Cardiac fibroblast (primary cell): ENCODE results near the gene RNF152.

Experiments
- DNase-seq, 2 donors: peaks; one replicate each; pipeline versions ENCODE4 v3.0.0 to v3.0.0-alpha.2; 2010; ENCODE audit warnings: low read depth in 2 of 2
- H3K4me3 ChIP-seq, 2 donors: replicated peaks in 1 of 2; 1 replicate in 1 of 2; 2 replicates in 1 of 2; pipeline ENCODE4 v1.5.1; 2011; ENCODE audit warnings: low read depth in 2 of 2, low read length in 2 of 2, mild to moderate bottlenecking in 2 of 2, moderate library complexity in 1 of 2
- TF ChIP-seq, protein P1 (sequence below): IDR thresholded peaks from one replicate; pipeline ENCODE4 v1.5.1; 2011; ENCODE audit warnings: low read depth, mild to moderate bottlenecking, low read length, inconsistent platforms

RNF152 gene

DNA sequence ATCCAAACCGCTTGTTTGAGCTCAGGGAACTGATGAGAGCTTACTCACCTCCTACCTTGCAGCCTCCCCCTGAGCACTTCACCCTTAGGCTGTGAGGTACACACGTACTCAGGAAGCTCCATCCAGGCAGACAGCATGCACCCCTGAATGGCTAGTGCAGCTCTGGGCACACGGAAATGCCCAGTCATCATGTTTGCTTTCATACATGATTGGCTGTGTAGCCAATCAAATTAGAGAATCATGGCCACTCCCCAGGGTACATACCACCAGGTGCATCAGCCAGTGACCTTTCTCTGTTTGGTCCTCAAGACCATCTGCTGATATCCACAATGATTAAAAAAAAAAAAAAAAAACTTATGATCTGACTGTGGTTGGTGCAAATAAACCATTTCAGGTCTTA lies 42.1 kb downstream of the RNF152 start:
- TF ChIP-seq, protein P1, sequence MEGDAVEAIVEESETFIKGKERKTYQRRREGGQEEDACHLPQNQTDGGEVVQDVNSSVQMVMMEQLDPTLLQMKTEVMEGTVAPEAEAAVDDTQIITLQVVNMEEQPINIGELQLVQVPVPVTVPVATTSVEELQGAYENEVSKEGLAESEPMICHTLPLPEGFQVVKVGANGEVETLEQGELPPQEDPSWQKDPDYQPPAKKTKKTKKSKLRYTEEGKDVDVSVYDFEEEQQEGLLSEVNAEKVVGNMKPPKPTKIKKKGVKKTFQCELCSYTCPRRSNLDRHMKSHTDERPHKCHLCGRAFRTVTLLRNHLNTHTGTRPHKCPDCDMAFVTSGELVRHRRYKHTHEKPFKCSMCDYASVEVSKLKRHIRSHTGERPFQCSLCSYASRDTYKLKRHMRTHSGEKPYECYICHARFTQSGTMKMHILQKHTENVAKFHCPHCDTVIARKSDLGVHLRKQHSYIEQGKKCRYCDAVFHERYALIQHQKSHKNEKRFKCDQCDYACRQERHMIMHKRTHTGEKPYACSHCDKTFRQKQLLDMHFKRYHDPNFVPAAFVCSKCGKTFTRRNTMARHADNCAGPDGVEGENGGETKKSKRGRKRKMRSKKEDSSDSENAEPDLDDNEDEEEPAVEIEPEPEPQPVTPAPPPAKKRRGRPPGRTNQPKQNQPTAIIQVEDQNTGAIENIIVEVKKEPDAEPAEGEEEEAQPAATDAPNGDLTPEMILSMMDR = no peak
- no peak for DNase-seq
- H3K4me3 ChIP-seq = no peak overlapping the region

DNA sequence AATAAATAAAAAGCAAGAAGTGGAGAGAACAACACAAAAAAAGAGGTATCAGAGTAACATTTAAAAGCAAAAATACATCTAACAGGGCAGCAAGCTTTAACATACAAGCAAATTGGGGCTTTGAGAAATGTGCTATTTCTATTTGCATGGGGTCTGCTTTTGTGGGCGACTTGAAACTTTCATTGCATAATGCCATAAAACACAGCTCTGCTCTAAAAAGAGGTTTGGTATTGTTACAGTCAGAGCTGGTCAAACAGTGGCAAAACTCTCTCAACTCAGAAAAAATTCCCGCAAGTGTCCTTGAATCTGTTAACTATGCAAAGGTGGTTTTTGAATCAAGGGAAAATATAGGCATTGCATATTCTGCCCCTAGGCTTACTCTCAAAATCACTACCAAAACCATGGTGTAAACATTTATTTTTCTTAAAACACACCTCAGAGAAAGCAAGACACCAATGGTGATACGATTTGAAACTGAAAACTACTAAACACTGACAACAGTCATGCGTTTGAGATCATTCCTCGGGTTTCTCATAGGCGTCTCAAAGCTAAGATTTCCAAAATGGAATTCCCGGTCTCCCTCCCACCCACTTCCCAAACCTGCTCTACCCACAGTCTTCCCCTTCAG lies 45.5 kb downstream of the RNF152 start:
- DNase-seq = no peak
- TF ChIP-seq, protein P1 = no peak
- no peak overlapping the region for H3K4me3 ChIP-seq

DNA sequence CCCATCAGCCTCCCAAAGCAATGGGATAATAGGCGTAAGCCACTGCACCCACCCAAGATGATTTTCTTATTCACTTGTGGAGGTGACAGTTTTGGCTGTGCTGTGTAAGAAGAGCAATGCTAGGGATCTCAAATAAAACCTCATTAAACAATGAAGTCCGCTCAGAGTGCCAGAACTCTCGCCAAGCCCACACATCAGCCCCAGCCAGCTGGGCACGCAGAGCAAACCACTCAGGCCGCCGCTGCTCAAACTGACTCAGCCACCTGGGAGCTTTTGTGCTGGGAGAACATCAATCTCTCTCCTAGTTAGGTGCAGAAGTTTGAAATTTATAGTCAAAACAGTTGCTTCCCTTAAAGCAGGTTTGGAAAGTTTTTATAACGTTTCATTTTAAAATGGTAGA lies 47.6 kb downstream of the RNF152 start:
- TF ChIP-seq, protein P1 = no peak
- H3K4me3 ChIP-seq = no peak overlapping the region
- no peak for DNase-seq

DNA sequence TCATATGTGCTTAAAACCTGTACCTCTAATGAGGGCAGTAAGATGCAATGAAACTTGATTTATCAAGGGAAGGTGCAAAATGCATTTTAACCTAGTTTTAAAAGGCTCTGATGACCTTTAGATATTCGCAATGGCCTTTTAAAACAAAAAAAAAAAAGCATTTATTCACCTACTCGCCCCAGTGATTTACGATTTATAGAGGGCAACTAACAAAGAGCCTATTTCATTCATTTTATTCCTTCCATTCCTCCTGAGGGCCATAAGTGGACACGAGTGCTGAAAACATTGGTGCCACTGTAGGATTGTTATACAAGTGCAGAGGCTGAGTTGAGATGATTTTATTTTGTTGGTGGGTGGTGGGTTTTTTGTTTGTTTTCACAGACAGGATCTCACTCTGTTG lies 48.1 kb downstream of the RNF152 start:
- TF ChIP-seq, protein P1 = no peak
- H3K4me3 ChIP-seq = no peak overlapping the region
- no peak for DNase-seq

DNA sequence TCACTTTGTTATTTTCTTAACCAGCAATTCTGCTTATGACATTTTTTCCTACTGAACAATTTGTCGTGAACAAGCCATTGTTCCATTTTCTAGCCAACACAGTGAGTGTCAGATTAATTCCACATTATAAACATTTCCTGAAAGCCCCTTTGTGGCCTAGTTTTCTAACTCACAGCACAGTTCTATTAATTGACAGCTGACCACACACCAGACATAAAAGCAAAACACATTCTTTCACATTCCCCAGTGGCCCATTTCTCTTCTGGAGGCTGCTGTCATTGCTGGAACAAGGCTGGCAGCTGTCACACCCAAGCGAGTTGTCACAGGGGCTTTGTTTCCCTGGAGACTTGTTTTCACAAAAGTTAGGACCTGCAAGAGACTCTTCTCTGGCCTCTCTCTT lies 50.7 kb downstream of the RNF152 start:
- TF ChIP-seq, protein P1 = no peak
- no peak overlapping the region for H3K4me3 ChIP-seq
- no peak for DNase-seq

DNA sequence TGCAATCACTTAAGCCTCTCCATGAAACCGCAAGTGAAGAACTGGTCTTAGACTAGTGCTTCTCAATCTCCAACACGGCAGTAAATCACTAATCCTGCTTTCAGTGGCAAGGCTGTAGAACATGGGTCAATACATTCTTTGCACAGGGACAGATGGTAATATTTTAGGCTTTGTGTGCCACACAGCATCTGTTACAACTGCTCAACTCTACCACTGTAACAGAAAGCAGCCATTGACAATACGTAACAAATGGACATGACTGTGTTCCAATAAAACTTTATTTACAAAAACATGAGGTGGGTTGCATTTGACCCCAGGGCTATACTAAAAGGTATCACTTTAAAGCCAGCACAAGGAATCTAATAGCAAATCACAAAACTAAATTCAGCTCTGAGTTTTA lies 51.1 kb downstream of the RNF152 start:
- DNase-seq = no peak
- no peak overlapping the region for H3K4me3 ChIP-seq
- TF ChIP-seq, protein P1 = no peak

DNA sequence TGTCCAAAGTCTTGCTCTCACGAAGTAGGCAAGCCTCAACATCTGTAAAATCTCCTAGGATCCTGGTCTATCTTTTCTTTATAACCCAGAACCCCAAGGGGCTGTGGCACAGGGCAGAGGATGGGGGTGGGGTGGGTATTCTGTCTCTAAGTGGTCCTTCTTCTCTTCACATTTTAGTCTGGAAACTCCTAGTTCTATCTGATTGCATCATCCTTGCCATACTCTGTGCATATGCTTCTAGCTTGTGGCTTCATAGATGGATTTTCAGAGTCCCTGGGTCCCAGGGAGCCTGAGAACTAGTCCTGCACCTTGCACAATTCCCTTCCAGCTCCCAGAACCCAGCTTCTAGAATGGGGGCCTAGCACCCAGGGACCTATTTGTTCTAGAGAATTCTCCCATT lies 52.5 kb downstream of the RNF152 start:
- TF ChIP-seq, protein P1 = no peak
- no peak for DNase-seq

More for the DNA sequence above, 52.5 kb downstream of the RNF152 start:
- H3K4me3 ChIP-seq = no peak overlapping the region
